GM12892 (cell line): Measurements from ENCODE around the gene TMEM163.

ENCODE experiments used
- POLR2A ChIP-seq: IDR thresholded peaks from 2 replicates; pipeline ENCODE4 v1.6.1; 2011; ENCODE audit warnings: low read depth, low read length, control low read depth
- TAF1 ChIP-seq: IDR thresholded peaks from 2 replicates; pipeline ENCODE4 v1.6.1; 2011; ENCODE audit warnings: low read depth, mild to moderate bottlenecking, control low read depth, low read length, borderline replicate concordance

DNA sequence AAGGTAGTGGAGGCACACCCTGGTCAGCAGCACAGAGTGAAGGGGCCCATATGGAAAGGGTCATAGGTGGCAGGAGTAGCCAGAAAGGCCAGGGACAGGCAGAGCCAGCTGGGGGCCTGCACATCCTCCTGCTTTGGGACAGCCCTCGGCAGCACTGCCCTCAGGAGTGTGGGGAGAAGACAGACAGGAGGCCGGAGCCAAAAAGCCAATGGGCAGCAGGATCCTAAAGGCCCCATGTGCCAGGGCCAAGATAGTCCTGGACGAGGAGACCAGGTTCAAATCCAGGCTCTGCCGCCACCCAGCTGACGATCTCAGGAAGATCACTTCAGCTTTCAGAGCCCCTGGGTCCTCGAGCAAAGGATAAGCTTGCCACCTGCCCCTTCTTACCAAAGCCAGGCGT, 220.1 kb downstream of the TMEM163 start:
- no peak for TF ChIP-seq POLR2A
- no peak for TF ChIP-seq TAF1
